ENCODE results near the gene PRR23A. TPM values are rescaled to one million over a fixed set of nuclear protein-coding genes. Genes with fewer than 3 reads are reported as not detected.
"Not testable (repeated sequence)": the region's sequence is repeated elsewhere in the genome, so short reads cannot be mapped to it uniquely, and the experiment has no call there.

PRR23A gene
- total RNA-seq, result not detected

DNA sequence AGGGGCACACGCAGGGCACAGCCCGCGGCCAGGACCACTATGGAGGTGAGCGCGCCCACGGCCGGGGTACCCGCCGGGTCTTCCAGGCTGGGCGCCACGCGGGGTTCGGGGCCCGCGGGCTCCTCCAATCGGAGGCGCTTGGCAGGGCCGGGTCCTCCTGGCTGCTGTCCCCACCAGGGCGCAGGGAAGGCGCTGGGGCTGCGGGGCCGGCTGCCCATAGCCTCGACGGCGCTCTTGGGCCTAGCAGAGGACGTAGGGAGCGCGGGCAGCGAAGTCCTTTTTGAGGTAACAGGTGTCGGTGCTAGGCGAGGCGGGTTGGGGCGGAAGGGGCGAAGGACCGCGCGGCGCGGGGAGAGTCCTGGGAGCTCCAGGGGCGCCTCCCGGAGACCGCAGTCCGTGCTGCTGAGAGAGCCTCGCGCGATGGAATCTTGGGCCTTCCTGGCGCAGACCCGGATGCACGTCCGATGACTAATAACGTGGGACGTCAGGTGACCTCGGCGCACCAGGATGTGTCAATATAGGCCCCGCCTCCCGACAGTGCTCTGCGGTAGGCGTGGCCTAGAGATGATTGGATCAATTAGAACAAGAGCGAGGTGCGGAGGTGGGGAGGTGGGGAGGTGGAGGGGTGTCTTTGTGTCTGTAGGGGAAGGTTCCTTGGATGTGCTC lies at the start of gene PRR23A:
PRR23A (minus strand) TSS at position 218 of the 666 bp plus-strand sequence; CDS start at position 218, 0 bp downstream.
- DNase-seq (ENCODE audit: low spot score) (no peak), ATAC-seq (no peak)

GRCh38 chr3:139052802-139053600 lies 46.9 kb upstream of the PRR23A start:
- DNase-seq (ENCODE audit: low spot score) (no peak), ATAC-seq (no peak)

GRCh38 chr3:139044366-139045210 lies 38.5 kb upstream of the PRR23A start, which contains the start of gene PRR23C:
TSS of gene PRR23C (minus strand) at chr3:139044892. CDS start at chr3:139044620, 272 bp downstream.
- DNase-seq (ENCODE audit: low spot score) (no peak), ATAC-seq (no peak)

DNA sequence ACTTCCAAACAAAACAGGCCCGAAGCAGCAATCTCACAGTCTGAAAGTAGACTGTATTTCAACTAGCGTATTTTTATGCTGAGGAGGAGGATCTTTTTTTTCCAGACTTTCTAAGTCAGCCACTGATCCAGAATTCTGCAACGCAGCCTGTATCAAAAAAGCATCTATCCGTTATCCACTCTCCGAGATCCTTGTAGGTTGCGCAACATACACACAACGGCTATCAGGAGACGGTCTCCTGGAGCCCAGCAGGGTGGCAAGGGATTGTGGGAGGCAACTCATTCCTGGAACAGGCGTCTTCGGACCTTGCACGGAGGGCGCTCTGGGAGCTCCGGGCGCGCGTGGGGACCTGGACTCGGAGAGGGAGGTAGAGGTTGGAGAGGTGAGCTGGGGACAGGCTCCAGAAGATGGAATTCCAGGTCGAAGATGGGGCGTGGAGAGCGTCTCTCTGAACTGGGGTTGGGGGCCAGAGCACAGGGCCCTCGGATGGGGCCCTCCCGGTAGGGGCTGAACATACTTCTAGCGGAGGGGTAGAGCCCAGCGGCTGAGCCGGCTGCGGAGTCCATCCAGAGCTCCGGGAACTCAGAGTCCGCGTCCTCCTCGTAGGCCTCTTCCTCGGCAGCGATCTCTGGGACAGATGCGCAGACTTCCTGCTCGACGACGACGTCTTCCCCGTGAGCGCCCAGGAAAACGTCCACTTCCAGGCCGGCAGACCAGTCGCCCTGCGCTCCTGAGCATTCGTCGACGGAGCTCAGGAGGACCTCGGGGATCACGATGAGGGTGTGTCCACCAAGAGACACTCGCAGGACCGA lies 37.7 kb upstream of the PRR23A start:
- DNase-seq (ENCODE audit: low spot score) (no peak), ATAC-seq (no peak)

- no peak for ATAC-seq
Observed at GRCh38 chr3:139037478-139037877, 31.4 kb upstream of the PRR23A start.

GRCh38 chr3:139032326-139033002 lies 26.4 kb upstream of the PRR23A start:
- no peak for DNase-seq (ENCODE audit: low spot score)
- no peak for ATAC-seq

More at GRCh38 chr3:139037478-139037877, 31.4 kb upstream of the PRR23A start:
- no peak for DNase-seq (ENCODE audit: low spot score)

DNA sequence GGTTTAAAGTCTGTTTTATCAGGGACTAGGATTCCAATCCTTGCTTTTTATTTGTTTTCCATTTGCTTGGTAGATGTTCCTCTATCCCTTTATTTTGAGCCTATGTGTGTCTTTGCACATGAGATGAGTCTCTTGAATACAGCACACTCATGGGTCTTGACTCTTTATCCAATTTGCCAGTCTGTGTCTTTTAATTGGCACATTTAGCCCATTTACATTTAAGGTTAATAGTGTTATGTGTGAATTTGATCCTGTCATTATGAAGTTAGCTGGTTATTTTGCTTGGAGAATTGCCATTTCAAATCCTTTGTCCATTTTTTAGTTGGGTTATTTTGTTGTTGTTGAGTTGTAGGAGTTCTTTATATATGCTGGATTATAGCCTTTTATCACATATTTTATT lies 24.5 kb upstream of the PRR23A start:
- not testable (repeated sequence) for ATAC-seq; DNase-seq (ENCODE audit: low spot score)

GRCh38 chr3:139024968-139025367 lies 18.9 kb upstream of the PRR23A start:
- DNase-seq (ENCODE audit: low spot score) (no peak), ATAC-seq (no peak)

DNA sequence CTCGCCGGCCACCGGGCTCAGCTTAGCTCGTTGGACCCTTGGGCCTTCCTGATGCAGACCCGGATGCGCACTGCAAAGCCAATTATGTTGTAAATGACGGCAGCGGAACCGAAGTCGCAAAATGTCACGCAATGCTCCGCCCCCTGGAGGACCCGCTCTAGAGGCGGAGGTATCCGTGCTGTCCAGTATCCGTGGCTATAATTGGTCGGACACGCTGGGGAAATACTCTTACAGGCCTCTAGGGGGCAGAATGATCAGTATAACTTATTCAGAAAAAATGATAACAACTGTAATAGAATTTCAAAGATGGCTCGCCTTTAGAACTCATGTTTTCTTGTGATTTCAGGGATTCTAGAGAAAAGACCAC lies 14.8 kb upstream of the PRR23A start, which contains the start of gene PRR23B:
PRR23B (minus strand) TSS at position 59 of the 367 bp plus-strand sequence. CDS start 265 bp downstream, outside the sequence.
- DNase-seq (ENCODE audit: low spot score), result no peak
- ATAC-seq, result no peak

- ATAC-seq (no peak), DNase-seq (ENCODE audit: low spot score) (no peak)
Observed at GRCh38 chr3:139020036-139020867, 14.2 kb upstream of the PRR23A start.

- DNase-seq (ENCODE audit: low spot score), result no peak
- ATAC-seq, result no peak
Observed at GRCh38 chr3:139016430-139017048, 10.5 kb upstream of the PRR23A start.

DNA sequence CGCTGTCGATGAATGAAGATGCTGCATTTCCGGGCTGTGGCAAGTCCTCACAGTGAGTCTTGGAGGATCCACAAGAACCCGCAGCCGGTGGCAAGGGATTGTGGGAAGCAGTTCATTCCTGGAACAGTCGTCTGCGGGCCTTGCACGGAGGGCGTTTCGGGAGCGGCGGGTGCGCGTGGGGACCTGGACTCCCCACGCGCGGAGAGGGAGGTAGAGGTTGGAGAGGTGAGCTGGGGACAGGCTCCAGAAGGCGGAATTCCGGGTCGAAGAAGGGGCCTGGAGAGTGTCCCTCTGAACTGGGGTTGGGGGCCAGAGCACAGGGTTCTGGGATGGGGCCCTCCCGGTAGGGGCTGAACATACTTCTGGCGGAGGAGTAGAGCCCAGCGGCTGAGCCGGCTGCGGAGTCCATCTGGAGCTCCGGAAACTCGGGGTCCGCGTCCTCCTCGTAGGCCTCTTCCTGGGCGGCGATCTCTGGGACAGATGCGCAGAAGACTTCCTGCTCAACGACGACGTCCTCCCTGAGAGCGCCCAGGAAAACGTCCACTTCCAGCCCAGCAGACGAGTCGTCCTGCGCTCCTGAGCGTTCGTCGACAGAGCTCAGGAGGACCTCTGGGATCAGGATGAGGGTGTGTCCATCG lies 593 bp downstream of the PRR23A start:
- ATAC-seq (no peak), DNase-seq (ENCODE audit: low spot score) (no peak)

GRCh38 chr3:138995706-138996105 lies 10.4 kb downstream of the PRR23A start:
- DNase-seq (ENCODE audit: low spot score), result no peak
- ATAC-seq, result no peak

DNA sequence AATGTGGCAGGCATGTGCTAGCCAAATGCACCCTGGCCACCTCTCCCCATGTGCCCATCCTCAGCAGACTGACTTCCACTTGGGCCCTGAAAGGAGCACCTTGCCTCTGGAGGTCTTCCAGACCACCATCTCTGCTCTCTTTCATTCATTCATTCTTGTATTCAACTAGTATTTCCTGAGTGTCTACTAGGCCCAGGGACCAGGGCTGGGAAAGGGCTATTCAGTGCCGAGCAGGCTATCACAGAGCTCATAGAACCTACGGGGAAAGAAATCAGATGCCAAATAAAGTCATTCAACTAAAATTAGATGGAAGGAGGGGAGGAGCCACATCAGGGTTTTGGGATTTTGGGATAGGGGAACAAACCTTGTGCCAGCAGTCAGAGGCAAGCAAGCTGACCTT lies 18.9 kb downstream of the PRR23A start:
- DNase-seq (ENCODE audit: low spot score), result no peak
- ATAC-seq, result no peak

GRCh38 chr3:138985932-138986331 lies 20.1 kb downstream of the PRR23A start:
- DNase-seq (ENCODE audit: low spot score) (no peak), ATAC-seq (no peak)

- ATAC-seq, result no peak
- DNase-seq (ENCODE audit: low spot score), result no peak
Observed at GRCh38 chr3:138984816-138985215, 21.3 kb downstream of the PRR23A start.

DNA sequence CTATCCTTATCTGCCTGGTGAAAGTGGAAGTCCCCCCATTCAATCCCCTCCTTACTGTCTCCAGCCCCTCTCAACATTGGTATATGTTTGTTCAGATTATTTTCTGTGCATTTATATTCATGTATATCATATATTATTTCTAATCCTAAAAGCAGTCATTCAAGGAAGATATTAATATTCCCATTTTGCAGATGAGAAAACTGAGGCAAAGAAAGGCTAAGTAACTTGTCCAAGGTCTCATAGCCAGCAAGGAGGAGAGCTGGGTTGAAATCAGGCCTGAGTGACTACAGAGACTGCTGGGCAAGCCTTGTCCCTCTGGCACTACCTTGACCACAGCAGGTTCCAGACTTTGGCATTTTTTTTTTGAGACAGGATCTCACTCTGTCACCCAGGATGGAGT lies 30.0 kb downstream of the PRR23A start:
- DNase-seq (ENCODE audit: low spot score) (no peak), ATAC-seq (no peak)

GRCh38 chr3:138975351-138975750 lies 30.7 kb downstream of the PRR23A start:
- no peak for ATAC-seq
- DNase-seq (ENCODE audit: low spot score), result no peak

Data from left lobe of liver (tissue), 2 donors.